ENCODE measurements around the gene PPM1L. TPM values are rescaled to one million over a fixed set of nuclear protein-coding genes. Genes with fewer than 3 reads are reported as not detected.

PPM1L gene
- total RNA-seq, 2 donors from 2014 or later: 13.3 to 25.3 TPM

DNA sequence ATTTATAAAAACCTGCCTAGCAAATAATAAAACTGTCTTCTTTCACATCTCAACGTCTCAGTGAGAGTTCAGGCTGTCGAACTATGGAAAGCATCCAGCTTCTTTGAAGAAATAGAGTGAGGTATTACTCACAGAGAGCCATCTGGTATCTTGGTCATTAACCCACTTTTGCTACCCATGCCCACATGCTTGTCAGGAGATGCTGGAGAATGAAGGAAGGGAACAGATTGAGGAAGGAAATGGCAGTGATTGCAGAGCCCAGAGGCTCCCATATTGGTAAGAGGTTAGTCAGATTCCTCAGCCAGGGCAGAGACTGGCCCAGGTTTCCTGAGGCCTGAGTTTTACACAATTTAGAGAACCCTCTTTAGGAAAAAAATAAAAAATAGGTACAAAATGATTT is 230.0 kb downstream of the PPM1L start:
- H3K4me3 ChIP-seq: no peak overlapping the region
- H3K36me3 ChIP-seq: no peaks in the 10 kb centered on the region
- TF ChIP-seq CTCF (IDR thresholded peaks at IDR 0.05): no peak
- no peaks in the 10 kb centered on the region for H3K9me3 ChIP-seq
- no peak overlapping the region for H3K27ac ChIP-seq
- ATAC-seq (ENCODE audit: insufficient number of reproducible peaks, low FRiP score, low read depth) (no peak), DNase-seq (ENCODE audit: low spot score) (no peak)
- H3K4me1 ChIP-seq (ENCODE audit: control insufficient read depth in 1 of 2, low read depth in 2 of 2): no peaks in the 10 kb centered on the region
- H3K27me3 ChIP-seq (replicated peaks; ENCODE audit: insufficient read depth): no peaks in the 10 kb centered on the region

GRCh38 chr3:160987982-160988964 is 232.2 kb downstream of the PPM1L start:
- no peaks in the 10 kb centered on the region for H3K27me3 ChIP-seq (replicated peaks; ENCODE audit: insufficient read depth)
- no peak for ATAC-seq (ENCODE audit: insufficient number of reproducible peaks, low FRiP score, low read depth)
- no peaks in the 10 kb centered on the region for H3K9me3 ChIP-seq
- H3K27ac ChIP-seq: no peak overlapping the region
- no peak overlapping the region for H3K4me3 ChIP-seq
- DNase-seq (ENCODE audit: low spot score): no peak
- H3K36me3 ChIP-seq: no peaks in the 10 kb centered on the region
- H3K4me1 ChIP-seq (ENCODE audit: control insufficient read depth in 1 of 2, low read depth in 2 of 2): no peaks in the 10 kb centered on the region
- TF ChIP-seq CTCF (IDR thresholded peaks at IDR 0.05): no peak

DNA sequence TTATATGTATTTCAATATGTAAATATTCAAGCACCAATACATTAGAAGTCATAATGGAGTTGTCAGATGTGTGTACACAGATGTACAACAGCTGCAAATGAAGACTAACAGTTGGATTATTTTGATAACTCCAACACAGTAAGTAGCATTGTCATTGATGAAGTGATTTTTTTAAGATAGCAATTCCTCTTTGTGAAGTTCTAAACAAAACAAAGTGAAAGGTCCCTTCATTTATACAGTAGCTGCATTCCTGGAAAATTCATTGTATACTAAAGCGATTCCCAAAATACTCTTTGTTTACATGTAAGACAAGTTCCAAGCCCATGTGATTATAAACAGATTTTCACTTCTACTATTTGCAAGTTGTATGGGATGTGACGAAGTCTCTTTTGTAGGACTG is 234.4 kb downstream of the PPM1L start:
- Histone ChIP-seq H3K36me3 (no peaks in the 10 kb centered on the region), H3K4me1 (ENCODE audit: control insufficient read depth in 1 of 2, low read depth in 2 of 2) (no peaks in the 10 kb centered on the region)

DNA sequence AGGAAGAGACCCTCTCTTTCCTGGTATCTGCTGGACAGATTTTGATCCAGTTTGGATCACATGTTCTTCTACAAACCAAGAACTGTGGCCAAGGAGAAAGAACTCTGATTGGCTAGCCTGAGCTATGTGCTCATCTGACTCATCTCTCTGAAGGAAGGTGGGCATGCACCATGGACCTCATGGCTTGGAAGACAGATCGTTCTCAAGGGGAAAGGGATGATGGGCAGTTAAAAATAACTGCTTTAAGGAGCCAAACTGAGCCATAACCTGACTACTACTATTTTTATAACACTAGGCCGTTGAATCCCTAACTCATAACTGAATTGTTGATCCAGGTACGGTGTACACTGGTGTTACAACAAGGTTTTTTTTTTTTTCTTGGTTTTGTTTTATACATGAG is 236.7 kb downstream of the PPM1L start:
- Histone ChIP-seq H3K36me3 (no peaks in the 10 kb centered on the region), H3K9me3 (no peaks in the 10 kb centered on the region), H3K4me3 (no peak overlapping the region), H3K4me1 (ENCODE audit: control insufficient read depth in 1 of 2, low read depth in 2 of 2) (no peaks in the 10 kb centered on the region), H3K27me3 (replicated peaks; ENCODE audit: insufficient read depth) (no peaks in the 10 kb centered on the region), H3K27ac (no peak overlapping the region)
- ATAC-seq (ENCODE audit: insufficient number of reproducible peaks, low FRiP score, low read depth): no peak
- TF ChIP-seq CTCF (IDR thresholded peaks at IDR 0.05): no peak
- DNase-seq (ENCODE audit: low spot score): no peak

More for the DNA sequence above, 234.4 kb downstream of the PPM1L start:
- no peak overlapping the region for H3K4me3 ChIP-seq
- no peak overlapping the region for H3K27ac ChIP-seq
- no peaks in the 10 kb centered on the region for H3K27me3 ChIP-seq (replicated peaks; ENCODE audit: insufficient read depth)
- H3K9me3 ChIP-seq: no peaks in the 10 kb centered on the region
- TF ChIP-seq CTCF (IDR thresholded peaks at IDR 0.05): no peak
- ATAC-seq (ENCODE audit: insufficient number of reproducible peaks, low FRiP score, low read depth): no peak
- no peak for DNase-seq (ENCODE audit: low spot score)

GRCh38 chr3:160996811-160997210 is 240.8 kb downstream of the PPM1L start:
- no peak overlapping the region for H3K27ac ChIP-seq
- no peak for TF ChIP-seq CTCF (IDR thresholded peaks at IDR 0.05)
- H3K4me1 ChIP-seq (ENCODE audit: control insufficient read depth in 1 of 2, low read depth in 2 of 2): no peaks in the 10 kb centered on the region
- H3K36me3 ChIP-seq: no peaks in the 10 kb centered on the region
- H3K9me3 ChIP-seq: no peaks in the 10 kb centered on the region
- H3K27me3 ChIP-seq (replicated peaks; ENCODE audit: insufficient read depth): no peaks in the 10 kb centered on the region
- ATAC-seq (ENCODE audit: insufficient number of reproducible peaks, low FRiP score, low read depth) (no peak), DNase-seq (ENCODE audit: low spot score) (no peak)
- no peak overlapping the region for H3K4me3 ChIP-seq

All from thoracic aorta (tissue), 2 donors.